ENCODE measurements around the gene SOHLH1.

DNA sequence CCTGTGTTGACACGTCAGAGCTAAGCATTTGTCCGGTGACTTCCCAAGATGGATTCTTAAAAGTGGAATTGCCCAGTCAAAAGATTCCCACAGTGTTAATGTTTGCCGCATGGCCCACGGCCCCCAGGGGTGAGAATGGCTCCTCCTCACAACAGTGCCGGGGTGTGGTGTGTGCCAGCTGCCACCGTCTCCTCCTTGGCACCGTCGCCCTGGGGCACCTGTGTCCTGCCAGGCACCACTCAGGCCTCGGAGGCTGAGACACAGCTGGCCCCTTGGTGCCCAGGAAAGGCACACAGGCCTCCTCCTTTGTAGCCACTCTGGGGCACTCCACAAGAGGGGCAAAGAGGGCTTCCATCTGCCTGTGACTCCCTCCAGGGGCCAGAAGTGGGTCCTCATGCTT lies 7.0 kb upstream of the SOHLH1 start:
- TF ChIP-seq, protein P1, sequence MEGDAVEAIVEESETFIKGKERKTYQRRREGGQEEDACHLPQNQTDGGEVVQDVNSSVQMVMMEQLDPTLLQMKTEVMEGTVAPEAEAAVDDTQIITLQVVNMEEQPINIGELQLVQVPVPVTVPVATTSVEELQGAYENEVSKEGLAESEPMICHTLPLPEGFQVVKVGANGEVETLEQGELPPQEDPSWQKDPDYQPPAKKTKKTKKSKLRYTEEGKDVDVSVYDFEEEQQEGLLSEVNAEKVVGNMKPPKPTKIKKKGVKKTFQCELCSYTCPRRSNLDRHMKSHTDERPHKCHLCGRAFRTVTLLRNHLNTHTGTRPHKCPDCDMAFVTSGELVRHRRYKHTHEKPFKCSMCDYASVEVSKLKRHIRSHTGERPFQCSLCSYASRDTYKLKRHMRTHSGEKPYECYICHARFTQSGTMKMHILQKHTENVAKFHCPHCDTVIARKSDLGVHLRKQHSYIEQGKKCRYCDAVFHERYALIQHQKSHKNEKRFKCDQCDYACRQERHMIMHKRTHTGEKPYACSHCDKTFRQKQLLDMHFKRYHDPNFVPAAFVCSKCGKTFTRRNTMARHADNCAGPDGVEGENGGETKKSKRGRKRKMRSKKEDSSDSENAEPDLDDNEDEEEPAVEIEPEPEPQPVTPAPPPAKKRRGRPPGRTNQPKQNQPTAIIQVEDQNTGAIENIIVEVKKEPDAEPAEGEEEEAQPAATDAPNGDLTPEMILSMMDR (IDR thresholded peaks at IDR 0.05), result no peak
- TF ChIP-seq POLR2AphosphoS5 (IDR thresholded peaks at IDR 0.05), result no peak

Measured in esophagus muscularis mucosa (tissue), 3 donors.